Endothelial cell of umbilical vein (primary cell): ENCODE measurements around the gene DCTN4. TPM values are rescaled to one million over a fixed set of nuclear protein-coding genes. Genes with fewer than 3 reads are reported as not detected.

Source experiments
- BruUV-seq: library from RNA; stranded (reverse); fragments of 400-500 nt; replicated peaks from 2 replicates; lab custom pipeline; 2021; lab: Mats Ljungman, UMichigan
- CTCF ChIA-PET: fragments of 300-600, 350-600 bp; sonication (Branson Sonifier 250); formaldehyde crosslinking; loops from one replicate; lab custom pipeline; 2021; ENCODE audit warnings: antibody characterized with exemption, inconsistent platforms; lab: Charles Lee
- POLR2A ChIA-PET: fragments of 300-600, 350-600 bp; sonication (Branson Sonifier 250); formaldehyde crosslinking; loops from one replicate; lab custom pipeline; 2021; ENCODE audit warnings: antibody characterized with exemption, inconsistent platforms; lab: Charles Lee
- DNase-seq: peaks from one replicate; pipeline ENCODE4 v3.0.0-alpha.2; 2011; ENCODE audit warnings: low read depth, low spot score
- FAIRE-seq: peaks from 2 replicates; lab custom pipeline; 2011; peaks lifted over from hg19 to GRCh38; lab: Jason Lieb, UNC
- H2AFZ ChIP-seq: 2 replicates; pipeline ENCODE4 v1.6.0; 2012; ENCODE audit warnings: low read depth, low read length, control low read depth, inconsistent platforms
- H3K27ac ChIP-seq: 2 replicates; pipeline ENCODE4 v1.5.1; 2011; ENCODE audit warnings: low read depth, mild to moderate bottlenecking, control low read depth, low read length, moderate library complexity; ENCODE audit not compliant: insufficient read depth
- H3K27me3 ChIP-seq, 2 experiments: 2 replicates each; pipeline versions ENCODE4 v1.6.0 to v1.6.1; 2011; ENCODE audit warnings: low read length in 2 of 2, mixed read lengths in 1 of 2; ENCODE audit not compliant: control insufficient read depth in 2 of 2, insufficient read depth in 2 of 2
- H3K36me3 ChIP-seq, 2 experiments: 2 replicates in 1 of 2; 3 replicates in 1 of 2; pipeline ENCODE4 v1.5.1; 2011; ENCODE audit warnings: low read length in 2 of 2, mild to moderate bottlenecking in 1 of 2, moderate library complexity in 1 of 2; ENCODE audit not compliant: control insufficient read depth in 2 of 2, insufficient read depth in 2 of 2; ENCODE audit errors: extremely low read depth in 1 of 2
- H3K4me1 ChIP-seq: 3 replicates; pipeline ENCODE4 v1.5.1; 2011; ENCODE audit warnings: mild to moderate bottlenecking, low read length; ENCODE audit not compliant: control insufficient read depth, insufficient read depth; ENCODE audit errors: extremely low read depth
- H3K4me2 ChIP-seq: 2 replicates; pipeline ENCODE4 v1.6.1; 2011; ENCODE audit warnings: low read length, control low read depth, mixed read lengths; ENCODE audit not compliant: insufficient read depth
- H3K4me3 ChIP-seq, 3 experiments: fragments of 200-600 bp in 1 of 3; sonication (generic), shearing (Covaris generic) in 1 of 3; replicated peaks in 1 of 3; 2 replicates each; pipeline ENCODE4 v1.5.1; 2011 to 2016; ENCODE audit warnings: control low read depth in 3 of 3, low read length in 3 of 3, mild to moderate bottlenecking in 2 of 3, inconsistent platforms in 1 of 3, low read depth in 1 of 3, moderate library complexity in 1 of 3; ENCODE audit not compliant: insufficient read depth in 1 of 3
- H3K79me2 ChIP-seq: 2 replicates; pipeline ENCODE4 v1.6.0; 2012; ENCODE audit warnings: low read length, inconsistent platforms; ENCODE audit not compliant: control insufficient read depth, insufficient read depth
- H3K9ac ChIP-seq: replicated peaks from 2 replicates; pipeline ENCODE3; 2011; ENCODE audit warnings: low read length, control low read depth; ENCODE audit not compliant: insufficient read depth; ENCODE audit errors: extremely low read depth
- H3K9me1 ChIP-seq: replicated peaks from 3 replicates; pipeline ENCODE4 v1.6.0; 2011; ENCODE audit warnings: mild to moderate bottlenecking, low read length; ENCODE audit not compliant: control insufficient read depth, insufficient read depth; ENCODE audit errors: extremely low read depth
- H3K9me3 ChIP-seq: replicated peaks from 2 replicates; pipeline ENCODE4 v1.5.1; 2012; ENCODE audit warnings: low read length, inconsistent platforms; ENCODE audit not compliant: control insufficient read depth, insufficient read depth
- H4K20me1 ChIP-seq: replicated peaks from 2 replicates; pipeline ENCODE3; 2011; ENCODE audit warnings: mild to moderate bottlenecking, low read length; ENCODE audit not compliant: control insufficient read depth, insufficient read depth; ENCODE audit errors: extremely low read depth
- EZH2 ChIP-seq: IDR thresholded peaks from 2 replicates; pipeline ENCODE4 v1.6.1; 2012; ENCODE audit warnings: borderline replicate concordance, low read depth, mild to moderate bottlenecking, moderate library complexity, low read length, inconsistent platforms; ENCODE audit not compliant: severe bottlenecking
- FOS ChIP-seq: IDR thresholded peaks from 2 replicates; pipeline ENCODE4 v1.6.1; 2011; ENCODE audit warnings: mild to moderate bottlenecking, low read length, moderate library complexity, borderline replicate concordance; ENCODE audit not compliant: insufficient read depth
- GATA2 ChIP-seq: IDR thresholded peaks from 2 replicates; pipeline ENCODE4 v1.7.0; 2011; ENCODE audit warnings: low read depth, mild to moderate bottlenecking, moderate library complexity, mixed read lengths, low read length; ENCODE audit not compliant: insufficient read length, insufficient read depth
- MYC ChIP-seq: IDR thresholded peaks from one replicate; pipeline ENCODE4 v1.6.1; 2011; ENCODE audit warnings: mild to moderate bottlenecking, low read depth, low read length
- dilution Hi-C: fragments of 300-500 bp; cut with MboI; formaldehyde crosslinking; loops from one replicate; pipeline ENCODE4 v1.15.0; 2019; ENCODE audit warnings: low sequenced_read_pairs; ENCODE audit not compliant: extremely low pct_ligation_motif_present
- intact Hi-C: fragments of 100-400 bp; cut with micrococcal nuclease; formaldehyde crosslinking; loops from one replicate; pipeline ENCODE4 v1.10.0; 2022
- polyA plus RNA-seq, 4 experiments: library from polyadenylated mRNA; depleted of rRNA in 3 of 4; stranded (reverse) in 3 of 4; unstranded in 1 of 4; fragments of >200 nt; gene quantifications; 2 replicates each; pipeline versions ENCODE4 v1.2.1 to v1.2.3, GENCODE V29; 2011 to 2012; ENCODE audit warnings: missing spikeins in 1 of 4
- total RNA-seq: library from RNA; stranded (reverse); gene quantifications from 2 replicates; pipeline ENCODE4 v1.2.3, GENCODE V29; 2021
- TF ChIP-seq, protein P1 (sequence below), 2 donors: IDR thresholded peaks; 1 replicate in 1 of 2; 2 replicates in 1 of 2; pipeline ENCODE4 v1.5.1; 2011; ENCODE audit warnings: low read length in 2 of 2, mild to moderate bottlenecking in 2 of 2, moderate library complexity in 2 of 2, control low read depth in 1 of 2, inconsistent platforms in 1 of 2, low read depth in 1 of 2; ENCODE audit not compliant: insufficient read depth in 1 of 2; ENCODE audit errors: extremely low read depth in 1 of 2

The DCTN4 gene
- total and polyA plus RNA-seq, 2 donors (not counting 3 experiments of a cell fraction or from before 2014, with no cell fraction given), result 22.4 to 47.3 TPM

DNA sequence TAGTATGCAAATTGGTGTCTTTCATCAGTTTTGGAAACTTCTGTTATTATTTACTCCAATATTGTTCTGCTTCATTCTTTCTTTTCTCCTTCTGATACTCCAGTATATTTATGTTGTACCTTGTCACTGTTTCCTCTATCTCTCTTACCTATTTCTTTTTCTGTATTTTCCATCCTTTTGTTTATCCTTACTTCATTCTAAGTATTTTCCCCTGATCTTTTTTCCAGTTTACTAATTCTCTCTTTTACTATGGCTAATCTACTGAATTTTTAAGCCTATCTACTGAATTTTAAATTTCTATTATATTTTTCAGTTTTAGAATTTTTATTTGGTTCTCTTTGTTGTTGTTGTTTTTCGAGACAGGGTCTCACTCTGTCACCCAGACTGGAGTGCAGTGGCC is 27.1 kb upstream of the DCTN4 start:
- H3K4me1 ChIP-seq, result peaks cover 18% of the 10 kb centered on the region
- no peak overlapping the region for H3K4me2 ChIP-seq
- H3K9me1 ChIP-seq, result no peaks in the 10 kb centered on the region
- TF ChIP-seq, protein P1, sequence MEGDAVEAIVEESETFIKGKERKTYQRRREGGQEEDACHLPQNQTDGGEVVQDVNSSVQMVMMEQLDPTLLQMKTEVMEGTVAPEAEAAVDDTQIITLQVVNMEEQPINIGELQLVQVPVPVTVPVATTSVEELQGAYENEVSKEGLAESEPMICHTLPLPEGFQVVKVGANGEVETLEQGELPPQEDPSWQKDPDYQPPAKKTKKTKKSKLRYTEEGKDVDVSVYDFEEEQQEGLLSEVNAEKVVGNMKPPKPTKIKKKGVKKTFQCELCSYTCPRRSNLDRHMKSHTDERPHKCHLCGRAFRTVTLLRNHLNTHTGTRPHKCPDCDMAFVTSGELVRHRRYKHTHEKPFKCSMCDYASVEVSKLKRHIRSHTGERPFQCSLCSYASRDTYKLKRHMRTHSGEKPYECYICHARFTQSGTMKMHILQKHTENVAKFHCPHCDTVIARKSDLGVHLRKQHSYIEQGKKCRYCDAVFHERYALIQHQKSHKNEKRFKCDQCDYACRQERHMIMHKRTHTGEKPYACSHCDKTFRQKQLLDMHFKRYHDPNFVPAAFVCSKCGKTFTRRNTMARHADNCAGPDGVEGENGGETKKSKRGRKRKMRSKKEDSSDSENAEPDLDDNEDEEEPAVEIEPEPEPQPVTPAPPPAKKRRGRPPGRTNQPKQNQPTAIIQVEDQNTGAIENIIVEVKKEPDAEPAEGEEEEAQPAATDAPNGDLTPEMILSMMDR (IDR thresholded peaks at IDR 0.05; ENCODE audit: extremely low read depth in 1 of 2, insufficient read depth in 1 of 2, low read depth in 1 of 2, low read length in 2 of 2), result no peak
- TF ChIP-seq MYC (no peak), FOS (no peak), EZH2 (no peak), GATA2 (no peak)
- H3K79me2 ChIP-seq, result no peaks in the 10 kb centered on the region
- no TSS peak for BruUV-seq
- no peak for FAIRE-seq
- ChIA-PET CTCF (interaction anchor here (1.7 to 1.9 kb wide), 2 partner anchors 15 to 85 kb away, joined by 4 to 16 read pairs; partner anchors contain the start of gene RBM22), POLR2A (no interaction called here)
- no peak for DNase-seq
- dilution Hi-C loops (no loop called here), intact Hi-C loops (no loop called here)
- H3K27me3 ChIP-seq, result peaks cover 14 to 19% of the 10 kb centered on the region in 2 experiments
- H3K27ac ChIP-seq, result no peak overlapping the region
- H3K9me3 ChIP-seq, result no peaks in the 10 kb centered on the region
- H3K4me3 ChIP-seq, result no peak overlapping the region
- H3K36me3 ChIP-seq, result no peaks in the 10 kb centered on the region
- no peak overlapping the region for H3K9ac ChIP-seq
- no peaks in the 10 kb centered on the region for H4K20me1 ChIP-seq
- H2AFZ ChIP-seq, result no peak overlapping the region
